ENCODE measurements around the gene PAPOLA.

DNA sequence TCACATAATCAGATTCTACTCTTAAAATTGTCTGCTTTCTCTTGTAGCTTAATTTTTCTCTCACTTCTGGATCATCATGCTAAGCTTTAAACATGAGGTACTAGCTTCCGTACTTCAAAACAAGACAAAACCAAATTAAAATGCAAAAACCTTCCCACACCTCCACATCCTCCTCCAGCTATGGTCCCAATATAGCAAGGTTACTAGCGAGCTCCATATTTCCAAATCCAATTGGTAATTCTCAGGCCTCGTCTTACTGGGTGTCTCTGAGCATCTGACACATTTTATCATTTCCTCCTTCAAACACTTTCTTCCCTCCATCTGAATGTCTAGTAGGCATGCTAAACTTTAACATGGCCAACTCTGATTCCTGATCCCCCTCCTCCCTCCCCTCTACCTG is 7.9 kb upstream of the PAPOLA start:
- TF ChIP-seq CTCF (IDR thresholded peaks at IDR 0.05; ENCODE audit: low read depth, low read length) = no peak
- no peak for TF ChIP-seq EZH2phosphoT487 (IDR thresholded peaks at IDR 0.05; ENCODE audit: low read depth)
